ENCODE data around the gene DTNB. TPM values are rescaled to one million over a fixed set of nuclear protein-coding genes. Genes with fewer than 3 reads are reported as not detected.
"Not testable (repeated sequence)": the region's sequence is repeated elsewhere in the genome, so short reads cannot be mapped to it uniquely, and the experiment has no call there.

The DTNB gene
- total and polyA plus RNA-seq, 10 of the 15 experiments (the other 5 are each of a cell fraction or from before 2014, with no cell fraction given): 4.5 to 30.6 (median 11.9) TPM

- TF ChIP-seq KLF5 (IDR thresholded peaks at IDR 0.05; ENCODE audit: partially characterized antibody) (no peak), SRF (IDR thresholded peaks at IDR 0.05; ENCODE audit: low read depth in 2 of 2, low read length in 2 of 2) (no peak), JUND (IDR thresholded peaks at IDR 0.05; ENCODE audit: low read depth, low read length) (no peak)
Observed at GRCh38 chr2:25635797-25636196, 37.6 kb downstream of the DTNB start (continued).

- in situ Hi-C loops (cut with MboI); ATAC-seq; H3K4me1 ChIP-seq (ENCODE audit: control insufficient read depth, insufficient read depth, low read length); H3K9ac ChIP-seq (ENCODE audit: control insufficient read depth, insufficient read depth, low read length); FAIRE-seq; H2AFZ ChIP-seq (ENCODE audit: control insufficient read depth, low read depth, low read length); CTCF ChIA-PET; H3K9me3 ChIP-seq (replicated peaks; ENCODE audit: control insufficient read depth, insufficient read depth, low read length); H3K79me2 ChIP-seq (ENCODE audit: control insufficient read depth, insufficient read depth, low read length); H3K4me2 ChIP-seq (ENCODE audit: control insufficient read depth, insufficient read depth); POLR2A ChIA-PET; intact Hi-C loops (cut with micrococcal nuclease; ENCODE audit: unreplicated experiment); H3K27me3 ChIP-seq (replicated peaks in 1 of 2; ENCODE audit: control insufficient read depth in 2 of 2, insufficient read depth in 2 of 2, low read length in 1 of 2); H3K36me3 ChIP-seq (ENCODE audit: control insufficient read depth in 2 of 2, insufficient read depth in 2 of 2, low read length in 1 of 2); H4K20me1 ChIP-seq (ENCODE audit: control insufficient read depth, insufficient read depth); H3K27ac ChIP-seq (ENCODE audit: control insufficient read depth, insufficient read depth); H3K4me3 ChIP-seq; SMC1A ChIA-PET (ENCODE audit: uncharacterized antibody, unreplicated experiment); DNase-seq (ENCODE audit: low read depth, low spot score); RAD21 ChIA-PET (ENCODE audit: unreplicated experiment); BruUV-seq (replicated peaks): not testable (repeated sequence)
- WGBS (ENCODE audit: insufficient coverage, insufficient replicate concordance, low lambda C conversion rate, missing lambda C conversion rate): 100% methylated on average over 3 of the region's 34 CpGs
Observed at GRCh38 chr2:25633801-25634200, 39.6 kb downstream of the DTNB start.

DNA sequence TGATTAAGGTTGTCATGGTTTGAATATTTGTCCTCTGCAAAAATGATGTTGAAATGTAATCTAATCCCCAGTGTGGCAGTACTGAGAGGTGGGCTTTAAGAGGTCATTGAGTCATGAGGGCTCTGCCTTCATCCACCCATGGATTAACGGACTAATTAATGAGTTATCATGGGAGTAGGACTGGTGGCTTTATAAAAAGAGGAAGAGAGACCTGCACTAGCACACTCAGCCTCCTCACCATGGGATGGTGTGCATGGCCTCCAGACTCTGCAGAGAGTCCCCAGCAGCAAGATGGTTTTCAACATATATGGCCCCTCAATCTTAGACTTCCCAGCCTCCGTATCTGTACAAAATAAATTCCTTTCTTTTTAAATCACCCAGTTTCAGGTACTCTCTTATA, 41.0 kb downstream of the DTNB start:
- intact Hi-C loops (cut with micrococcal nuclease; ENCODE audit: unreplicated experiment) (no loop called here), in situ Hi-C loops (cut with MboI) (no loop called here)
- no peak for DNase-seq (ENCODE audit: low read depth, low spot score)
- no peaks in the 10 kb centered on the region for H3K36me3 ChIP-seq (ENCODE audit: control insufficient read depth in 2 of 2, insufficient read depth in 2 of 2, low read length in 1 of 2)
- H3K4me2 ChIP-seq (ENCODE audit: control insufficient read depth, insufficient read depth): no peak overlapping the region
- CTCF ChIA-PET: no interaction called here
- ATAC-seq: no peak; the same call in 2 of the 3 replicates
- H3K9ac ChIP-seq (ENCODE audit: control insufficient read depth, insufficient read depth, low read length): no peak overlapping the region
- no peaks in the 10 kb centered on the region for H3K79me2 ChIP-seq (ENCODE audit: control insufficient read depth, insufficient read depth, low read length)
- H2AFZ ChIP-seq (ENCODE audit: control insufficient read depth, low read depth, low read length): no peak overlapping the region
- no peaks in the 10 kb centered on the region for H3K9me3 ChIP-seq (replicated peaks; ENCODE audit: control insufficient read depth, insufficient read depth, low read length)
- WGBS (ENCODE audit: insufficient coverage, insufficient replicate concordance, low lambda C conversion rate, missing lambda C conversion rate): 50% methylated on average over 2 of the region's 2 CpGs
- H3K4me1 ChIP-seq (ENCODE audit: control insufficient read depth, insufficient read depth, low read length): no peaks in the 10 kb centered on the region
- no peak for FAIRE-seq
- H3K27me3 ChIP-seq (replicated peaks in 1 of 2; ENCODE audit: control insufficient read depth in 2 of 2, insufficient read depth in 2 of 2, low read length in 1 of 2): no peaks in the 10 kb centered on the region
- no peak overlapping the region for H3K27ac ChIP-seq (ENCODE audit: control insufficient read depth, insufficient read depth)
- POLR2A ChIA-PET: no interaction called here
- SMC1A ChIA-PET (ENCODE audit: uncharacterized antibody, unreplicated experiment): no interaction called here
- H4K20me1 ChIP-seq (ENCODE audit: control insufficient read depth, insufficient read depth): no peaks in the 10 kb centered on the region
- H3K4me3 ChIP-seq: no peak overlapping the region
- TF ChIP-seq SPI1 (IDR thresholded peaks at IDR 0.05; ENCODE audit: borderline replicate concordance, insufficient read depth, low read depth, low read length) (peak; percentile 66), ZNF207 (IDR thresholded peaks at IDR 0.05; ENCODE audit: borderline replicate concordance) (no peak)
- RAD21 ChIA-PET (ENCODE audit: unreplicated experiment): no interaction called here
- no TSS peak for BruUV-seq (replicated peaks)

All from GM12878 (cell line).